Colon (tissue), 2 donors: ENCODE measurements around the gene CCDC141.

Source experiments
- FAIRE-seq: peaks from 2 replicates; lab custom pipeline; 2012; peaks lifted over from hg19 to GRCh38; lab: Jason Lieb, UNC
- donor health status: control.
- donor health status: control.

The CCDC141 gene

GRCh38 chr2:178827739-178828485 lies 222.0 kb downstream of the CCDC141 start:
- no peak for FAIRE-seq

- no peak for FAIRE-seq
These were observed 222.8 kb downstream of the CCDC141 start for GRCh38 chr2:178827111-178827510.

GRCh38 chr2:178825183-178825582 lies 224.8 kb downstream of the CCDC141 start:
- no peak for FAIRE-seq

- no peak for FAIRE-seq
These were observed 225.8 kb downstream of the CCDC141 start for GRCh38 chr2:178824181-178824580.

GRCh38 chr2:178819992-178820391 lies 229.9 kb downstream of the CCDC141 start:
- no peak for FAIRE-seq

GRCh38 chr2:178819147-178819875 lies 230.6 kb downstream of the CCDC141 start:
- FAIRE-seq: no peak

- no peak for FAIRE-seq
These were observed 238.0 kb downstream of the CCDC141 start for GRCh38 chr2:178811901-178812300.

- no peak for FAIRE-seq
These were observed 238.9 kb downstream of the CCDC141 start for GRCh38 chr2:178811045-178811444.

- no peak for FAIRE-seq
These were observed 239.5 kb downstream of the CCDC141 start for GRCh38 chr2:178810422-178810821.

- FAIRE-seq: no peak
These were observed 242.5 kb downstream of the CCDC141 start, which contains the start of gene TTN for GRCh38 chr2:178807227-178808008. TTN (minus strand) TSS chr2:178807423; CDS start chr2:178804642, 2,781 bp downstream.

- no peak for FAIRE-seq
These were observed 243.4 kb downstream of the CCDC141 start for GRCh38 chr2:178806543-178806942.

- peak; percentile 21 for FAIRE-seq
These were observed 244.5 kb downstream of the CCDC141 start for GRCh38 chr2:178805457-178805856.

- no peak for FAIRE-seq
These were observed 245.1 kb downstream of the CCDC141 start for GRCh38 chr2:178804791-178805190.

GRCh38 chr2:178800510-178800909 lies 249.4 kb downstream of the CCDC141 start:
- no peak for FAIRE-seq

- FAIRE-seq: no peak
These were observed 250.6 kb downstream of the CCDC141 start for GRCh38 chr2:178799305-178799704.

GRCh38 chr2:178796079-178796677 lies 253.8 kb downstream of the CCDC141 start:
- no peak for FAIRE-seq

- no peak for FAIRE-seq
These were observed 262.0 kb downstream of the CCDC141 start for GRCh38 chr2:178787934-178788333.

- no peak for FAIRE-seq
These were observed 262.8 kb downstream of the CCDC141 start for GRCh38 chr2:178787155-178787554.

- FAIRE-seq: no peak
These were observed 266.0 kb downstream of the CCDC141 start for GRCh38 chr2:178783889-178784288.

GRCh38 chr2:178782236-178782635 lies 267.7 kb downstream of the CCDC141 start:
- FAIRE-seq: no peak
